ENCODE results near the gene TRIM62. TPM values are rescaled to one million over a fixed set of nuclear protein-coding genes. Genes with fewer than 3 reads are reported as not detected.

The TRIM62 gene
- total RNA-seq, 1 experiment from 2014 or later = 9.9 TPM

DNA sequence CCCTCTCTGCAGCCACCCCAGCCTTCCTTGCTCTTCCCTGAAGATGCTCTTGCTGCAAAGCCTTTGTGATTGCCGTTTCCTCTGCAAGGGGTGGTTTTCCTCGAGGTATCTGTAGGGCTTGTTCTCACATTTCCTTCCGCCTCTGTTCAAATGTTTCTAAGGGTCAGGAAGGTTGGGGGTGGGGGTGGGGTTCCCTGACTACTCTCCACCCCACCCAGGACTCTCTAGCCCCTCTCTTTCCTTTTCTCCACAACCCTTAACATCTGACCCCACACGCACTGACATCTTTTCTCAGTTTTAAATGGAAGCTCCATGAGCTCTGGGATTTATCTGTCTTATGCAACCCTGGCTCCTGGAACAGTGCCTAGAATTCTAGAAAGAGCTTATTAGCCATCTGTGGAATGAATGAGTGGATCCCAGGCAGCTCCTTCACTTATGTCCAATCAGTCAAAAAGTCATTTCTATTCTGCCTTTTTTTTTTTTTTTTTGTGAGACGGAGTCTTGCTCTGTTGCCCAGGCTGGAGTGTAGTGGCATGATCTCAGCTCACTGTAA lies 47.2 kb upstream of the TRIM62 start:
- ChIA-PET CTCF (interaction anchor here (0.6 kb wide), 2 partner anchors 27 to 38 kb away, joined by 3 read pairs; no protein-coding TSS in a partner anchor), POLR2A (ENCODE audit: unreplicated experiment) (interaction anchor here (0.6 kb wide), 1 partner anchor 938 kb away, joined by 19 read pairs; no protein-coding TSS in a partner anchor)
- intact Hi-C loops (cut with micrococcal nuclease; ENCODE audit: unreplicated experiment) = no loop called here
- Histone ChIP-seq H3K9me2 (ENCODE audit: insufficient read depth) (no peaks in the 10 kb centered on the region), H4K20me1 (ENCODE audit: insufficient read depth) (no peaks in the 10 kb centered on the region), H3K36me3 (ENCODE audit: low read depth) (no peaks in the 10 kb centered on the region; the same call in 1 of the 2 replicates), H3K9me3 (ENCODE audit: insufficient read depth, low read depth) (peaks cover 9% of the 10 kb centered on the region), H3K4me1 (replicated peaks; ENCODE audit: insufficient read depth) (peaks cover 23% of the 10 kb centered on the region), H3K79me2 (ENCODE audit: low read depth) (no peaks in the 10 kb centered on the region), H3K27ac (no peak overlapping the region), H3K4me2 (no peak overlapping the region), H3K4me3 (no peak overlapping the region), H2AFZ (no peak overlapping the region), H3K27me3 (ENCODE audit: insufficient read depth, low read depth) (no peaks in the 10 kb centered on the region), H3F3A (ENCODE audit: insufficient read depth, low read depth) (peaks cover 7% of the 10 kb centered on the region; the same call in 1 of the 2 replicates)
- BruUV-seq (replicated peaks) = no TSS peak
- DNase-seq = peak in 1 of 2 experiments; percentile 59
- TF ChIP-seq EZH2 (IDR thresholded peaks at IDR 0.05; ENCODE audit: low read depth) = no peak
- no peak for TF ChIP-seq CTCF (conservative IDR thresholded peaks at IDR 0.05)

- ChIA-PET POLR2A (ENCODE audit: unreplicated experiment) (no interaction called here), CTCF (no interaction called here)
- intact Hi-C loops (cut with micrococcal nuclease; ENCODE audit: unreplicated experiment) = no loop called here
- H3K4me1 ChIP-seq (replicated peaks; ENCODE audit: insufficient read depth) = peaks cover 30% of the 10 kb centered on the region
- no peaks in the 10 kb centered on the region for H4K20me1 ChIP-seq (ENCODE audit: insufficient read depth)
- no peaks in the 10 kb centered on the region for H3K27me3 ChIP-seq (ENCODE audit: insufficient read depth, low read depth)
- H3K79me2 ChIP-seq (ENCODE audit: low read depth) = no peaks in the 10 kb centered on the region
- H3K36me3 ChIP-seq (ENCODE audit: low read depth) = no peaks in the 10 kb centered on the region; the same call in 1 of the 2 replicates
- peaks cover 18% of the 10 kb centered on the region for H3K9me3 ChIP-seq (ENCODE audit: insufficient read depth, low read depth)
- no peak overlapping the region for H3K4me2 ChIP-seq
- no peak overlapping the region for H3K4me3 ChIP-seq
- no peak overlapping the region for H2AFZ ChIP-seq
- DNase-seq = no peak
- TF ChIP-seq CTCF (conservative IDR thresholded peaks at IDR 0.05) (no peak), EZH2 (IDR thresholded peaks at IDR 0.05; ENCODE audit: low read depth) (no peak)
- no peak overlapping the region for H3K27ac ChIP-seq
- BruUV-seq (replicated peaks) = no TSS peak
- H3K9me2 ChIP-seq (ENCODE audit: insufficient read depth) = no peaks in the 10 kb centered on the region
- peaks cover 33% of the 10 kb centered on the region for H3F3A ChIP-seq (ENCODE audit: insufficient read depth, low read depth)
These were observed 43.7 kb upstream of the TRIM62 start for GRCh38 chr1:33225586-33225985.

DNA sequence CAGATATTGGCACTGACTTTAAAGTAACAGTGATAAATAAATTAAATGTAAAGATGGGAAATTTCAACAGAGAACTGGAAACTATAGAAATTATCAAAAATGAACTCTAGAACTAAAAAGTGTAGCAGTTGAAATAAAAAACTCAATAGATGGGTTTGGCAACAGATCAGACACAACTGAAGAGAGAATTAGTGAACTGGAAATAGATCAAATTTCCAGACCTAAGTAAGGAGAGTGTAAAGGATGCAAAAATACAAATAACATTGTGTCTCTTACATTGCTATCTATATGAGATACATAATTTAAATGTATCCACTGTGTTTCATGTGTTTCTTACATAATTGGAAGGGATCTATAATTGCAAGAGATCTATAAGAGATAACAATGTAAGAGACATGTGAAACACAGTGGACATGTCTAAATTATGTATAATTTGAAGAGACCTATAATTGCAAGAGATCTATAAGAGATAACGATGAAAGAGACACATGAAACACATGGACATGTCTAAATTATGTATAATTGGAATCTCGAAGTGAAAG lies 42.4 kb upstream of the TRIM62 start:
- no peak for TF ChIP-seq EZH2 (IDR thresholded peaks at IDR 0.05; ENCODE audit: low read depth)
- no peak for TF ChIP-seq CTCF (conservative IDR thresholded peaks at IDR 0.05)
- no peak for DNase-seq
- Histone ChIP-seq H3F3A (ENCODE audit: insufficient read depth, low read depth) (peaks cover 47% of the 10 kb centered on the region), H3K36me3 (ENCODE audit: low read depth) (no peaks in the 10 kb centered on the region; the same call in 1 of the 2 replicates), H3K27ac (no peak overlapping the region), H3K4me3 (no peak overlapping the region), H3K27me3 (ENCODE audit: insufficient read depth, low read depth) (no peaks in the 10 kb centered on the region), H3K9me3 (ENCODE audit: insufficient read depth, low read depth) (peaks cover 18% of the 10 kb centered on the region), H2AFZ (no peak overlapping the region), H4K20me1 (ENCODE audit: insufficient read depth) (no peaks in the 10 kb centered on the region), H3K4me2 (no peak overlapping the region), H3K79me2 (ENCODE audit: low read depth) (no peaks in the 10 kb centered on the region), H3K9me2 (ENCODE audit: insufficient read depth) (no peaks in the 10 kb centered on the region), H3K4me1 (replicated peaks; ENCODE audit: insufficient read depth) (peaks cover 43% of the 10 kb centered on the region)
- BruUV-seq (replicated peaks) = no TSS peak
- intact Hi-C loops (cut with micrococcal nuclease; ENCODE audit: unreplicated experiment) = loop anchor here (5.0 kb wide), 2 partner anchors 42 to 112 kb away; partner anchors contain the start of gene TRIM62
- CTCF ChIA-PET = interaction anchor here (0.6 kb wide), 1 partner anchor 74 kb away, joined by 3 read pairs; no protein-coding TSS in a partner anchor
- POLR2A ChIA-PET (ENCODE audit: unreplicated experiment) = no interaction called here

Data from PC-9 (cell line).